Measurements from ENCODE around the gene GNAI3. TPM values are rescaled to one million over a fixed set of nuclear protein-coding genes. Genes with fewer than 3 reads are reported as not detected.

Gene GNAI3
- total RNA-seq, 1 experiment from 2014 or later: 9.9 TPM

GRCh38 chr1:109621379-109622136 is 73.1 kb downstream of the GNAI3 start:
- Histone ChIP-seq H3K27ac (ENCODE audit: insufficient read length, low read depth, low read length) (no peak overlapping the region), H3K27me3 (ENCODE audit: insufficient read depth, low read length) (no peaks in the 10 kb centered on the region), H2BK12ac (ENCODE audit: insufficient read length, low read depth, low read length) (no peak overlapping the region), H3K56ac (ENCODE audit: insufficient read length, low read depth, low read length) (no peak overlapping the region), H2BK15ac (ENCODE audit: low read depth, low read length) (no peak overlapping the region), H3K4me1 (ENCODE audit: insufficient read depth, low read length) (no peaks in the 10 kb centered on the region; the same call in 1 of the 2 replicates), H4K8ac (replicated peaks; ENCODE audit: insufficient read length, low read depth, low read length) (no peak overlapping the region), H4K5ac (ENCODE audit: insufficient read length, low read depth, low read length) (no peak overlapping the region), H3K9ac (ENCODE audit: extremely low read depth, insufficient read length, low read length) (peak overlapping the region; percentile 42), H4K91ac (ENCODE audit: insufficient read length, low read depth, low read length) (no peak overlapping the region), H4K20me1 (ENCODE audit: control insufficient read depth, insufficient read depth, insufficient read length) (peaks cover 2% of the 10 kb centered on the region), H3K79me1 (ENCODE audit: insufficient read depth, low read depth, low read length, poor library complexity, severe bottlenecking) (no peaks in the 10 kb centered on the region), H2BK20ac (ENCODE audit: low read depth, low read length, poor library complexity, severe bottlenecking) (no peak overlapping the region), H2BK5ac (ENCODE audit: insufficient read length, low read length) (no peak overlapping the region), H2AK5ac (ENCODE audit: insufficient read length, low read length) (no peak overlapping the region), H3K79me2 (ENCODE audit: insufficient read depth, low read length) (peaks cover 6% of the 10 kb centered on the region; the same call in 1 of the 2 replicates), H3K4ac (ENCODE audit: low read depth, low read length) (no peak overlapping the region), H3K23me2 (ENCODE audit: insufficient read length, low read depth, low read length, poor library complexity, severe bottlenecking) (peaks cover 12% of the 10 kb centered on the region), H2AFZ (ENCODE audit: low read length) (no peak overlapping the region), H3K4me2 (ENCODE audit: insufficient read depth, insufficient read length, low read length) (peak overlapping the region; percentile 97), H3K18ac (ENCODE audit: insufficient read length, low read depth, low read length) (no peak overlapping the region), H3K9me3 (ENCODE audit: control insufficient read depth, low read depth, low read length) (no peaks in the 10 kb centered on the region), H2BK120ac (ENCODE audit: low read depth, low read length, poor library complexity, severe bottlenecking) (no peak overlapping the region), H3T11ph (ENCODE audit: low read length) (no peak overlapping the region), H3K14ac (ENCODE audit: insufficient read depth, low read length) (no peak overlapping the region), H3K23ac (ENCODE audit: insufficient read length, low read depth, low read length) (no peak overlapping the region)
- Mint-ChIP-seq H3K4me1 (peaks cover 37 to 54% of the 10 kb centered on the region in 2 experiments), H3K27me3 (ENCODE audit: low read depth) (no peaks in the 10 kb centered on the region; the same call in 1 of the 2 replicates), H3K9me3 (no peaks in the 10 kb centered on the region), H3K36me3 (ENCODE audit: insufficient read depth in 1 of 3, low read depth in 3 of 3) (peaks cover 0 to 6% (median 5%) of the 10 kb centered on the region in 3 experiments; a peak in 4 of 7 replicates), H3K27ac (no peak overlapping the region; a peak in 1 of 7 replicates), H3K4me3 (peak overlapping the region; percentile 93 to 94)
- WGBS (ENCODE audit: extremely low coverage, insufficient read length, low lambda C conversion rate): no CpG with 5 or more reads among the region's 13 CpGs
- DNase-seq: no peak
- TF ChIP-seq CTCF (conservative IDR thresholded peaks at IDR 0.05): no peak

All from H9 (cell line).